Stimulated activated CD8-positive, alpha-beta memory T cell treated with anti-CD3 and anti-CD28 coated beads, Interleukin-4, amount 100 ng/mL, for 24 hours (primary cell): ENCODE measurements around the gene CTAG1B.
"Not testable (repeated sequence)": the region's sequence is repeated elsewhere in the genome, so short reads cannot be mapped to it uniquely, and the experiment has no call there.

ENCODE experiments used
- DNase-seq: peaks from one replicate; pipeline ENCODE4 v3.0.0-alpha.2; 2020; ENCODE audit warnings: low read depth

The CTAG1B gene

DNA sequence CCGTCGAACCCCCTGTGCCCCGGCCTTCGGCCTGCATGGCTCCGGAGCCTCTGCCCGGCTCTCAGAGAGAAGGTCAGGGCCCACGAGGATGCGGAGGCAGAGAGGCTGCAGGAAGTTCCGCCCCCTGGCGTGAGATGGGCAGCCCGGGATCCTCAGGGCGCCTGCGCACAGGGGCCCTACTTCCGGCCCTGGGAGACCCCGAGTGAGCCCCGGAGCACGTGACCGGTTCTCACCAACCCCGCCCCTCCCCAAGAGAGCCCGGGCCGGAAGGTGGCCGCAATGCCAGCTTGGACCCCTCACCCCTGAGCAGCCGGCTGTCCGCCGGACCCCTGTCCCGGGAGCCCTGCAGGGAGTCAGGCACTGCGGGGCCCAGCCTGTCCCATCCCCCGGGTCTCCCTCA, at the start of gene CTAG1B:
Gene CTAG1B (minus strand): TSS at position 101 of the 400 bp plus-strand sequence. CDS start 64 bp downstream, at position 37.
- not testable (repeated sequence) for DNase-seq

- no peak for DNase-seq
These were observed 42.8 kb upstream of the CTAG1B start for GRCh38 chrX:154661899-154662298.

DNA sequence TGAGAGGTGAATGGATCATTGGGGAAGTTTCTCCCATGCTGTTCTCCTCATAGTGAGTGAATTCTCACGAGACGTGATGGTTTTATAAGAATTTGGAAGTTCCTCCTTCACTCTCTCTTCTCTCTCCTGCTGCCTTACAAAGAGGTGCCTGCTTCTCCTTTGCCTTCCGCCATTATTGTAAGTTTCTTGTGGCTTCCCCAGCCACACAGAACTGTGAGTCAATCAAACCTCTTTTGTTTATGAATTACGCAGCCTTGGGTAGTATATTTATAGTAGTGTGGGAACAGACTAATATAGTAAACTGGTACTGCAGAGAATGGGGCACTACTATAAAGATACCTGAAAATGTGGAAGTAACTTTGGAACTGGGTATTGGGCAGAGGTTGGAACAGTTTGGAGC, 42.1 kb upstream of the CTAG1B start:
- no peak for DNase-seq

DNA sequence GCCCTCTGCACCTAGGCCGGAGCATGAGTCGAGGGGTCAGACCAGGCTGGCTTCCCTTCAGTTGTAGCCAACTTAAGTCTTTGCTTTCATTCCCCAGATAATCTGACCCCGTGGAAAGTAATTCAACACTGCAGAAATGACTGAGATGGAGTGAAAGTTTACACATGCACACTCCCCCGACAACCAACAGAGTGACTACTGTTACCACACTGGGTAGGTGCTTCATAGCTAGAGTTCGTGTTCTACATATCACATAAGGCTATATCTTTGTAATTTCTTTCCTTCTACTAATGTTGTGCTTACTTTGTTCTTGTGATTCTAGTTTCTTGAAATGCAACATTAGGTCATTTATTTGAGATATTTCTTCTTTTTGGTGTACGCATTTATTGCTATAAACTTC, 41.5 kb upstream of the CTAG1B start:
- DNase-seq = no peak

GRCh38 chrX:154658957-154659356, 39.9 kb upstream of the CTAG1B start:
- no peak for DNase-seq

DNA sequence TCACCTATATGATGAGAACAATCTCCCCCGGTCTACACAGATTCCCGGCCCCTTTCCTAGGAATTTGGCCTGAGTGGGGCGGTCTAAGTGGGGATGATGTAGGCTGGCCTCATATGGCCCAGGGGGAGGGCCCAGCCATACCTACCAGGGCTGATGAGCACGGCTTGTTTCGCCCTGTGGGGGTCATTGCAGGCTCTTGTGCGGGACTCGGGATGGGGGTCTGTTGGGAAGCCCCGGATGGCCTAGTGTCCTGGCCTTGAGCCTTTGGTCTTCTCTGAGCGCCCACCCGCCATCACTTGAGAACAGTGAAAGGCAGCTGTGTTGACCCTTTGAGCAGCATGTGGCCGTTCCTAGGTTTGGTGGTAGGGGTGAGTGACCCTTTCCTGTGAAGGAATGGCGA, 39.1 kb upstream of the CTAG1B start:
- DNase-seq = no peak

DNA sequence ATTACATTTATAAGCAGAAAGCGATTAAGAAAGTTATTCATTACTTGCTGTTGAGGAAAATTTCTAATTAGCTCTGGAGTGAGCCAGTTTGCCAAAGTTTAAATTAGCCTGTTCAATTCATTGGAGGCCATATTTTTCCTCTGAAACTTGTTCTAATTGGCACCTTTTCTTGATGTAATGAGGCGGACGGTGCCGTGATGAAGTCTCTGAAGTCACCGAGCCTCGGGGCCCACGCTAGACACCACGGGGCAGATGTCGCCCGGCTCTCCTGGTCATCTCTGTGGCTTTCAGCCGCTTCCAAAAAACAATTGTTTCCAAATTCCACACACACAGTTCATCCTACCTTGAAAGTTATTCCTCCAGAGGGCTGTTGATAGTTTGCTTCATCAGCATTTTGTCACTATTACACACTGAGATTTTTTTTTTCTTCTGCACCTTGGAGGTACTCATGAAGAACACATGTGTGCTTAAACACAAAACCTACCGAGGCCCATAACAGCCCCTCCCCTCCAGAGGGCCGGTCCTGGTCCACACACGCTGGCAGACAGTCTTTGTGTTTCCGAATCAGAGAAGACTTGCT, 38.2 kb upstream of the CTAG1B start:
- DNase-seq = no peak

DNA sequence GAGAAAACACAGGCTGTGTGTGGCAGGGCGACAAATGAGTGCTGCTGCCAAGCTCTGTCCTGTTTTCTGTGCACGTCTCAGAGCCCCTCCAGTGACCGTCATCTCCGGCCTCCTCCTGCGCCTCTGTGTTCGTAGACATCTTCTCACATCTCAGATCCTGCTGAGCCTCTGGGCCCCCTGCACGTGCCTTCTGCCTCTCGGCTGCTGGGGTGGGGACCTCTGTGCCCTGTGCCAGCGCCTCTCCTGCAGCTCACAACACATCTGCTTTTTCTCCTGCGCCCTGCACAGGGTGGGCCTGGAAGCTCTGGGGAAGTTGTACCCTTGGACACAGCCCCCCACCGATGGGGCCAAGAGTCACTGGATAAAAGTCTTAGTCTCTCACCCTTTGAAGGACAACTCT, 36.7 kb upstream of the CTAG1B start:
- no peak for DNase-seq

DNA sequence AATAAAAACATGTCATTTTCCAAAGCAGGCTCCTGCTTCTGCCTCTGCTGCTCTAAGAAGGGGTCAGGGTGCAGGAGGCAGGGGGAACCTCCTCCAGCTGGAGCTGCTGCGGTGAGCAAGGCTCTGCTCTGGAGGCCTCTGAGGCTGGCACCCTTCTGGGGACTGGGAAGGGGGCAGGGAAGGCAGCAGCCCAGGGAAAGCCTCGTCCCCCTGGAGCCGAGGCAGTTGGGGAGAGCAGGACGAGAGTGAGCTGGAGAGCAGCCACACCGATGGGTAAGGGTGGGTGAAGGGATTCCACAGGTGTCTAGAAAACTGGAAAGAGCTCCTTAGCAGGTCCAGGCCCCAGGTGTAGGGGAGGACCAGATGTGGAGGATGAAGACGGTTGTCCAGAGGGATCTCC, 36.3 kb upstream of the CTAG1B start:
- DNase-seq = no peak

GRCh38 chrX:154654925-154655324, 35.8 kb upstream of the CTAG1B start:
- DNase-seq = no peak

DNA sequence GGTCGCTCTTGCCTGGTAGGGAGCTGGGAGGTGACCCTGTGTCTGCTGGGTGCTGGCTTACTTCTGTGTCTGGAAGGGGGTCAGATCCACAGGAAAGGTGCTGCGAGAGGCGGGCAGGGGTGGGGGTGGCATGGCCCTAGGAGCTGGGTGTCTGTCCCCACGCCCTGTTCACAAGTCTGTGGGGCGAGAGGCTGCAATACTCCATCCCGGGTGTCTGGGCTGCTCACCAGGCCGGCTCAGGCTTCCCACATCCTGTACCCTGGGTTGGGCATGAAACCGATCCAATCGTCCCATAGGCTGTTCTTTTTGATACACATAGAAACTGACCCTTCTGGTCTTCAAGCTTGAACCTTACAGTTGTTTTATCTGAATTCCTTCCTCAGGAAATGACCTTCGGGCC, 35.3 kb upstream of the CTAG1B start:
- DNase-seq = no peak

DNA sequence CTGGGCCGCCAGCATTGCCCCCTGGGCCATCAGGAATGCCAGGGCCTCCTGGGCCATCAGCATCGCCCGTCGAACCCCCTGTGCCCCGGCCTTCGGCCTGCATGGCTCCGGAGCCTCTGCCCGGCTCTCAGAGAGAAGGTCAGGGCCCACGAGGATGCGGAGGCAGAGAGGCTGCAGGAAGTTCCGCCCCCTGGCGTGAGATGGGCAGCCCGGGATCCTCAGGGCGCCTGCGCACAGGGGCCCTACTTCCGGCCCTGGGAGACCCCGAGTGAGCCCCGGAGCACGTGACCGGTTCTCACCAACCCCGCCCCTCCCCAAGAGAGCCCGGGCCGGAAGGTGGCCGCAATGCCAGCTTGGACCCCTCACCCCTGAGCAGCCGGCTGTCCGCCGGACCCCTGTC, 34.3 kb upstream of the CTAG1B start, which contains the start of gene CTAG2:
Gene CTAG2 (minus strand): TSS at position 167 of the 400 bp plus-strand sequence. CDS start 64 bp downstream, at position 103.
- DNase-seq = not testable (repeated sequence)

DNA sequence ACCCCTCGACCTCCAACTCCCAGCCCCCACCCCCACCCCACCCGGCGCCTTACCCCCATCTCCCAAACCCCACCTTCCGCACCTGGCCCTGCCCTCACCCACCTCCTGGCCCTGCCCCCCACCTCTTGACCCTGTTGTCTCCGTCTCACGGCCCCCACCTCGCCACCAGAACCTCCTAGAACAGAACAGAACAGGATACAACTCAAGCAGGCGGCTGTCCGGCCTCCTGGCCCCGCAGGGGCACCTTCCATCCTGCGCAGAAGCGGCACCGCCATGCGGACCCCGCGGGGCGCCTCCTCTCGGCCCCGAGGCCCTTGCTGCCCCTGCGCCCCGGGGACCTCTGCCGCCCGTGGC, 33.9 kb upstream of the CTAG1B start:
- DNase-seq = no peak

GRCh38 chrX:154652311-154653047, 33.4 kb upstream of the CTAG1B start:
- no peak for DNase-seq

DNA sequence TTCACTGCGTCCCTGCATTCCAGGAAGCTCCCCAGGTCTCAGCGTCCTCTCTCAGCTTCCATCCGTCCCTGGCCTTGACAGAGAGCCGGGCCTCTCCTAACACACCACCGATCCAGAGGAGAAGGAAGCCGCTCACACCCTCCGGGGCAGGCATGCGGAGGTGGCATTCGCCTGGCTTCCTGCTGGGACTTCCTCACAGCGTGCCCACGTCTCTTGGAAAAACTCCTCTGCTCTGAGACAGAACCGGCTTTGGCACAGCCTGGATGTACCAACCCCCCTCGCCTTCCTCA, 31.1 kb upstream of the CTAG1B start:
- no peak for DNase-seq

- DNase-seq = no peak
These were observed 30.6 kb upstream of the CTAG1B start for GRCh38 chrX:154649503-154650220.

DNA sequence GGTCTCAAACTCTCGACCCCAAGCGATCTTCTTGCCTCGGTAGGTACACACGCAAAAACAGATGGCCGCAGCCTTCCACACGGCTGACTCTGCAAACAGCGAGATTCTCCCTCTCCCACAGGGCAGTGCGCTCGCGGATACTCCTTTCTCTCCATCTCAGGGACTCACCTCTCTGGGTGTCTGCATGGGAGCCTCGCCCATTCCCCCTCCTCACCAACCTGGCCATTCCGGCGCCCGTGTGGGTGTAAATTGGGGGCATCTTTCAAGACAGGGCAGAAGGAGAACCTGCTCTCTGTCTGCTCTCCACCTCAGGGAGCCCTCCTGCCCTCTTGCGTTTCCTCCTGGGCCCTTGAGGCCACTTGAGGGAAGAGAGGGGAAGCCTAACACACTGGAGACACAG, 29.8 kb upstream of the CTAG1B start:
- no peak for DNase-seq

DNA sequence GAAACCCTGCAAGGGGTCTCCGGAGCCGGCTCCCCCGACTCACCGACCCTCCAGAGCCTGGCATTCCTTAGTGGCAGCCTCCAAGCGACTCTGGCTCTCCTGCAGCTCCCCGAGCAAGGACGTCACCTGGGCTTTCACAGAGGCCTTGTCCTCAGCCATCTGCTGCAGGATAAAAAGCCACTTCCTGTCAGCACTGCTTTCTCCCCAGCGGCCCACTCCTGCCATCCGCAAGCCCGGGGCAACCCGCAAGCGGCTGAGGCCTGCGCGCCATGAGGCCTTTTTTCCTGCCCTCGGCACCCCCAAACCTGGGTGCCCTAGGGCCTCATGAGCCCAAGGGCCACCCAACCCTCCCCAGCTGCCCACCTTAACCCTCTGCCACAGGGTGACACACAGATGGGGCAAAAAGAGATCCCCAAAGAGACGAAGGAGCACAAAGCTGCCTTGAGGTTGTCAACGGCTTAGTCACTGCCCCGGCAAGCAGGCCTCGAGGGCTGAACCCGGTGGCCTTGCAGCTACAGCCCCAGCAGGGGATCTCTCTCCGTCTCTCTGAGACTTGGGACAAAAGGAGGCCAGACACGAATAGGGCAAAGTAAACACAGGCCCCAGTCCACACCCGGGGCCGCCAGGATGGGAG, 26.8 kb upstream of the CTAG1B start:
- DNase-seq = not testable (repeated sequence)

DNA sequence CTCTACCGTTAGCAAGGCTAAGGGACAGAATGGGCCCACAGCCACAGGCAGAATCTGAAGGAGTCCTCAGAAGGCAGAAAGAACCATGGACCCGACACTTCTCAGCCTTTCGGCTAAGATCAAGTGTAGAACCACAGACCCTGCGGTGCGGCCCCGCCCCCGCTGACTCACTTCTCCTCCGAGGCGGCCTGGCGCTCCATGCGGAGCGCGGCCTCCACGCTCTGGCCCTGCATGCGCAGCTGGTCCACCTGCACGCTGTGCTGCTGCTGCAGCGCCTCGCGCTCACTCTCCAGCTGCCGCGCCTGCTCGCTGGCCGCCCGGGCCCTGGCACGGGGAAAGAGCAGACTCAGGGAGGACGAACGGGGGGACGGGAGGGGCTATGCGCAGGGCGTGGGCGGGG, 24.6 kb upstream of the CTAG1B start:
- not testable (repeated sequence) for DNase-seq

- not testable (repeated sequence) for DNase-seq
These were observed 22.7 kb upstream of the CTAG1B start for GRCh38 chrX:154641740-154642139.

GRCh38 chrX:154633661-154634060, 14.6 kb upstream of the CTAG1B start:
- not testable (repeated sequence) for DNase-seq

DNA sequence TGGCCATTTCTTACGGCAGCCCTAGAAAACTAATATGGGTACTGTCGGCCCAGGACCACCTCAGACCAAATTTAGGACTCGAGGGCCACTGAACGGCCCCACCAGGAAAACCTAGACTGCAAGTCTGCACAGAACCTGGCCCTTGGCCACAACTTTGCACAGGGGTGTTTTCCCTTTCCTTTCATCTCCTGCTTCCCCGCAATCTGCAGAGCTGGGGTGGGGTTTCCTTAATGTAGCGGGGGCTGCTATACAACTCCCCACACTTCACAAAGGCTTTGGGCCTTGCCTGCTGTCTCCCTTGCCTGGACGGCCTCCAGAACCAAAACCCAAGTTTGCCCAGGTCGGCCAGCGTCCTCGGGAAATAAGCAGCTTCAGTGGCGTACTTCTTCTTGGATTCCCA, 11.9 kb upstream of the CTAG1B start:
- DNase-seq = not testable (repeated sequence)

DNA sequence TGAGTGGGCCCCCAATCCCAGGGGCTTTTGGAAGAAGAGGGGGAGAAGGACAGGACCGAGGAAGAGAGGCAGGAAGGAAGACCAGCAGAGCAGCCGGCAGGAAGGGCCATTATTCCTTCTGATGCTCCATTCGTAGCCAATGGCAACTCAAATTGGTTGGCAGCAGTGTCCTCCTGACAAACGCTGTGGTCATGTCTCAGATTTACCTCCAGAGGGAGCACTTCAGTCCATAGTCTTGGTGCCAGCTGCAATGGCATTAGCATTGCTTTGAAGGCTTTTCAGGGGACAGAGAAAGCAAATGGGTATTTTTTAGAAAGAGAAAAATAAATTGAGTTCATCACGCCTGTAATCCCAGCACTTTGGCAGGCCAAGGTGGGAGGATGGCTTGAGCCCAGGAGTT, 9.9 kb upstream of the CTAG1B start:
- not testable (repeated sequence) for DNase-seq
